ENCODE measurements around the gene ACSL6. TPM values are rescaled to one million over a fixed set of nuclear protein-coding genes. Genes with fewer than 3 reads are reported as not detected.

ACSL6 gene
- total and polyA plus RNA-seq, 2 donors (not counting 1 experiment from before 2014, with no cell fraction given) = 0.03 to 0.62 TPM

- no peak overlapping the region for H3K9ac ChIP-seq (ENCODE audit: low read length)
- no peak overlapping the region for H3K4me2 ChIP-seq (replicated peaks; ENCODE audit: low read depth, low read length, poor library complexity, severe bottlenecking)
- H2AFZ ChIP-seq (ENCODE audit: insufficient read depth, low read depth, low read length, poor library complexity, severe bottlenecking) = no peak overlapping the region
- ChIA-PET POLR2A (no interaction called here), CTCF (interaction anchor here (0.5 to 5.5 kb wide), 2 partner anchors 357 to 412 kb away, joined by 7 to 29 read pairs; no protein-coding TSS in a partner anchor)
- no peak for ATAC-seq (ENCODE audit: low read depth)
- DNase-seq = no peak
- Mint-ChIP-seq H3K27me3 (peaks cover 16% of the 10 kb centered on the region), H3K9me3 (ENCODE audit: insufficient read depth) (no peaks in the 10 kb centered on the region), H3K27ac (no peak overlapping the region), H3K4me1 (no peaks in the 10 kb centered on the region), H3K4me3 (no peak overlapping the region)
- no peaks in the 10 kb centered on the region for H3K36me3 ChIP-seq (replicated peaks in 1 of 2; ENCODE audit: control extremely low read depth in 1 of 2, control insufficient read depth in 1 of 2, extremely low read depth in 1 of 2, insufficient read depth in 2 of 2, low read length in 1 of 2)
- no peak overlapping the region for H3K27ac ChIP-seq (ENCODE audit: low read length in 2 of 2)
- no peak for TF ChIP-seq CTCF (IDR thresholded peaks at IDR 0.05)
- no peak for TF ChIP-seq EZH2 (IDR thresholded peaks at IDR 0.05; ENCODE audit: borderline replicate concordance, insufficient read depth, low read depth, low read length, poor library complexity, severe bottlenecking)
- H4K20me1 ChIP-seq (ENCODE audit: control insufficient read depth, insufficient read depth, low read length, poor library complexity, severe bottlenecking) = no peaks in the 10 kb centered on the region
- H3K79me2 ChIP-seq (ENCODE audit: control insufficient read depth, insufficient read depth, low read length) = no peaks in the 10 kb centered on the region
- no peaks in the 10 kb centered on the region for H3K9me3 ChIP-seq (ENCODE audit: control extremely low read depth in 1 of 3, control insufficient read depth in 2 of 3, insufficient read depth in 1 of 3, low read length in 2 of 3)
- WGBS (ENCODE audit: insufficient coverage) = 19% methylated on average over 6 of the region's 7 CpGs
- H3K4me3 ChIP-seq (ENCODE audit: control extremely low read depth in 1 of 5, extremely low read depth in 1 of 5, insufficient read depth in 1 of 5, low read depth in 2 of 5, low read length in 4 of 5) = no peak overlapping the region
- no peaks in the 10 kb centered on the region for H3K27me3 ChIP-seq (replicated peaks in 1 of 4; ENCODE audit: control extremely low read depth in 1 of 4, control insufficient read depth in 3 of 4, insufficient read depth in 4 of 4, low read length in 3 of 4)
- intact Hi-C loops (cut with micrococcal nuclease) = no loop called here
- no peaks in the 10 kb centered on the region for H3K4me1 ChIP-seq (ENCODE audit: control insufficient read depth in 2 of 2, insufficient read depth in 2 of 2, low read length in 2 of 2)
Measured at GRCh38 chr5:132000677-132001453, 10.6 kb downstream of the ACSL6 start.

- Mint-ChIP-seq H3K4me1 (no peaks in the 10 kb centered on the region), H3K9me3 (ENCODE audit: insufficient read depth) (no peaks in the 10 kb centered on the region), H3K4me3 (no peak overlapping the region), H3K27ac (no peak overlapping the region), H3K27me3 (peaks cover 16% of the 10 kb centered on the region)
- ChIA-PET POLR2A (no interaction called here), CTCF (interaction anchor here (0.5 to 5.5 kb wide), 2 partner anchors 358 to 411 kb away, joined by 7 to 29 read pairs; no protein-coding TSS in a partner anchor)
- WGBS (ENCODE audit: insufficient coverage) = no CpG with 5 or more reads among the region's 2 CpGs
- H3K4me2 ChIP-seq (replicated peaks; ENCODE audit: low read depth, low read length, poor library complexity, severe bottlenecking) = no peak overlapping the region
- no peak overlapping the region for H3K9ac ChIP-seq (ENCODE audit: low read length)
- H3K4me1 ChIP-seq (ENCODE audit: control insufficient read depth in 2 of 2, insufficient read depth in 2 of 2, low read length in 2 of 2) = no peaks in the 10 kb centered on the region
- no peaks in the 10 kb centered on the region for H3K36me3 ChIP-seq (replicated peaks in 1 of 2; ENCODE audit: control extremely low read depth in 1 of 2, control insufficient read depth in 1 of 2, extremely low read depth in 1 of 2, insufficient read depth in 2 of 2, low read length in 1 of 2)
- no peak for DNase-seq
- H4K20me1 ChIP-seq (ENCODE audit: control insufficient read depth, insufficient read depth, low read length, poor library complexity, severe bottlenecking) = no peaks in the 10 kb centered on the region
- no peaks in the 10 kb centered on the region for H3K79me2 ChIP-seq (ENCODE audit: control insufficient read depth, insufficient read depth, low read length)
- intact Hi-C loops (cut with micrococcal nuclease) = no loop called here
- no peak for TF ChIP-seq EZH2 (IDR thresholded peaks at IDR 0.05; ENCODE audit: borderline replicate concordance, insufficient read depth, low read depth, low read length, poor library complexity, severe bottlenecking)
- no peak for TF ChIP-seq CTCF (IDR thresholded peaks at IDR 0.05)
- H3K9me3 ChIP-seq (ENCODE audit: control extremely low read depth in 1 of 3, control insufficient read depth in 2 of 3, insufficient read depth in 1 of 3, low read length in 2 of 3) = no peaks in the 10 kb centered on the region
- ATAC-seq (ENCODE audit: low read depth) = no peak
- H3K27ac ChIP-seq (ENCODE audit: low read length in 2 of 2) = no peak overlapping the region
- H3K4me3 ChIP-seq (ENCODE audit: control extremely low read depth in 1 of 5, extremely low read depth in 1 of 5, insufficient read depth in 1 of 5, low read depth in 2 of 5, low read length in 4 of 5) = no peak overlapping the region
- H3K27me3 ChIP-seq (replicated peaks in 1 of 4; ENCODE audit: control extremely low read depth in 1 of 4, control insufficient read depth in 3 of 4, insufficient read depth in 4 of 4, low read length in 3 of 4) = no peaks in the 10 kb centered on the region
- no peak overlapping the region for H2AFZ ChIP-seq (ENCODE audit: insufficient read depth, low read depth, low read length, poor library complexity, severe bottlenecking)
Measured at GRCh38 chr5:132000241-132000490, 11.3 kb downstream of the ACSL6 start.
